ENCODE measurements around the gene PRKAA1.

DNA sequence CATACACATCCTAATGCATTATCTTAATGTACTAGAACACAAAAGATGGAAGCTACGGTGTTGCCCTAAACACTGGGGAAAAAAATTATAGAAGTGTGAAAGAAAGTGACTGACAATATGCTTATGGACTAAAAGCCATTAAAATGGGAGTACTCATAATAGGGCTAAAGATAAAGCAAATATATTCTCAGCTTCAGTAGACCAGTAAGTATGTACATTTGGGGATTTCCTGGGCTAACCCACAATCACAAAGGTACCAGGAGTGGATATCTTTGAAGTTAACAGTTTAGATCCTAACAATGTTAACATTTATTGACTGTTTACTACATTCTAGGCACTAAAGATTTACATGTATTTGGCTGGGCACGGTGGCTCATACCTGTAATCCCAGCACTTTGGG lies 81.6 kb downstream of the PRKAA1 start:
- TF ChIP-seq, protein P1, sequence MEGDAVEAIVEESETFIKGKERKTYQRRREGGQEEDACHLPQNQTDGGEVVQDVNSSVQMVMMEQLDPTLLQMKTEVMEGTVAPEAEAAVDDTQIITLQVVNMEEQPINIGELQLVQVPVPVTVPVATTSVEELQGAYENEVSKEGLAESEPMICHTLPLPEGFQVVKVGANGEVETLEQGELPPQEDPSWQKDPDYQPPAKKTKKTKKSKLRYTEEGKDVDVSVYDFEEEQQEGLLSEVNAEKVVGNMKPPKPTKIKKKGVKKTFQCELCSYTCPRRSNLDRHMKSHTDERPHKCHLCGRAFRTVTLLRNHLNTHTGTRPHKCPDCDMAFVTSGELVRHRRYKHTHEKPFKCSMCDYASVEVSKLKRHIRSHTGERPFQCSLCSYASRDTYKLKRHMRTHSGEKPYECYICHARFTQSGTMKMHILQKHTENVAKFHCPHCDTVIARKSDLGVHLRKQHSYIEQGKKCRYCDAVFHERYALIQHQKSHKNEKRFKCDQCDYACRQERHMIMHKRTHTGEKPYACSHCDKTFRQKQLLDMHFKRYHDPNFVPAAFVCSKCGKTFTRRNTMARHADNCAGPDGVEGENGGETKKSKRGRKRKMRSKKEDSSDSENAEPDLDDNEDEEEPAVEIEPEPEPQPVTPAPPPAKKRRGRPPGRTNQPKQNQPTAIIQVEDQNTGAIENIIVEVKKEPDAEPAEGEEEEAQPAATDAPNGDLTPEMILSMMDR (IDR thresholded peaks at IDR 0.05; ENCODE audit: low read length) = no peak
- TF ChIP-seq EZH2 (optimal IDR thresholded peaks at IDR 0.05; ENCODE audit: low read depth, low read length) = no peak
- no peak for TF ChIP-seq EZH2phosphoT487 (IDR thresholded peaks at IDR 0.05; ENCODE audit: low read length)

Data from MM.1S (cell line).